HG03520 (cell line): ENCODE data around the gene MTOR.
"Not testable (repeated sequence)": the region's sequence is repeated elsewhere in the genome, so short reads cannot be mapped to it uniquely, and the experiment has no call there.

ENCODE experiments used
- ATAC-seq: cut with Tn5 transposase; IDR thresholded peaks from one replicate; pipeline ENCODE4 v1.9.1; 2021; ENCODE audit warnings: mild to moderate bottlenecking, moderate library complexity; ENCODE audit not compliant: unreplicated experiment

Gene MTOR

GRCh38 chr1:11187000-11187399 lies 75.4 kb downstream of the MTOR start:
- ATAC-seq = no peak

GRCh38 chr1:11184973-11185372 lies 77.4 kb downstream of the MTOR start:
- no peak for ATAC-seq

GRCh38 chr1:11182884-11183283 lies 79.5 kb downstream of the MTOR start:
- no peak for ATAC-seq

- ATAC-seq = no peak
Measured at GRCh38 chr1:11180342-11180744, 82.0 kb downstream of the MTOR start.

- not testable (repeated sequence) for ATAC-seq
Measured at GRCh38 chr1:11179749-11180148, 82.6 kb downstream of the MTOR start.

GRCh38 chr1:11179125-11179524 lies 83.2 kb downstream of the MTOR start:
- ATAC-seq = no peak

- no peak for ATAC-seq
Measured at GRCh38 chr1:11178021-11179015, 84.0 kb downstream of the MTOR start.

GRCh38 chr1:11176081-11176706 lies 86.2 kb downstream of the MTOR start:
- ATAC-seq = no peak

GRCh38 chr1:11175461-11175860 lies 86.9 kb downstream of the MTOR start:
- ATAC-seq = no peak

- no peak for ATAC-seq
Measured at GRCh38 chr1:11174261-11174942, 87.9 kb downstream of the MTOR start.

GRCh38 chr1:11170102-11170501 lies 92.2 kb downstream of the MTOR start:
- ATAC-seq = no peak

GRCh38 chr1:11169202-11169601 lies 93.1 kb downstream of the MTOR start:
- no peak for ATAC-seq

GRCh38 chr1:11168731-11169130 lies 93.6 kb downstream of the MTOR start:
- no peak for ATAC-seq

- ATAC-seq = not testable (repeated sequence)
Measured at GRCh38 chr1:11166744-11167143, 95.6 kb downstream of the MTOR start.

- not testable (repeated sequence) for ATAC-seq
Measured at GRCh38 chr1:11162752-11163151, 99.6 kb downstream of the MTOR start.

GRCh38 chr1:11158720-11159321 lies 103.5 kb downstream of the MTOR start:
- no peak for ATAC-seq

GRCh38 chr1:11158291-11158690 lies 104.1 kb downstream of the MTOR start:
- no peak for ATAC-seq

GRCh38 chr1:11157867-11158266 lies 104.5 kb downstream of the MTOR start:
- ATAC-seq = no peak

GRCh38 chr1:11157394-11157793 lies 105.0 kb downstream of the MTOR start:
- no peak for ATAC-seq

- no peak for ATAC-seq
Measured at GRCh38 chr1:11156963-11157362, 105.4 kb downstream of the MTOR start.

- ATAC-seq = no peak
Measured at GRCh38 chr1:11156441-11156840, 105.9 kb downstream of the MTOR start.
